Esophagus squamous epithelium (tissue), 5 donors: ENCODE measurements around the gene PLCB2. TPM values are rescaled to one million over a fixed set of nuclear protein-coding genes. Genes with fewer than 3 reads are reported as not detected.
A peak's percentile ranks its signal among the peaks of the same experiment; 100 is the strongest.

Experiments
- DNase-seq: peaks from one replicate; lab custom pipeline; 2025; lab: John Stamatoyannopoulos, UW
- H3K27ac ChIP-seq, 4 donors: fragments of 200-600 bp; sonication (generic); one replicate each; pipeline ENCODE4 v1.5.1; 2016 to 2019; ENCODE audit warnings: mild to moderate bottlenecking in 1 of 4
- H3K27me3 ChIP-seq, 4 donors: fragments of 200-600 bp; sonication (generic); 1 replicate in 3 of 4; 2 replicates in 1 of 4; pipeline versions ENCODE4 v1.5.1 to v1.6.0; 2017 to 2021; ENCODE audit warnings: antibody characterized with exemption in 1 of 4
- H3K36me3 ChIP-seq, 3 donors: fragments of 200-600 bp; sonication (generic); one replicate each; pipeline ENCODE4 v1.5.1; 2016 to 2019
- H3K4me1 ChIP-seq, 3 donors: fragments of 200-600 bp; sonication (generic); one replicate each; pipeline ENCODE4 v1.5.1; 2017 to 2019
- H3K4me3 ChIP-seq, 4 donors: fragments of 200-600 bp; sonication (generic); 1 replicate in 3 of 4; 2 replicates in 1 of 4; pipeline ENCODE4 v1.5.1; 2016 to 2019; ENCODE audit warnings: mild to moderate bottlenecking in 2 of 4, moderate library complexity in 1 of 4
- H3K9me3 ChIP-seq, 3 donors: fragments of 200-600 bp; sonication (generic); one replicate each; pipeline ENCODE4 v1.5.1; 2016 to 2019
- CTCF ChIP-seq, 6 experiments: fragments of 450-650 bp in 4 of 6; fragments of 200-600 bp in 2 of 6; sonication (generic) in 2 of 6; IDR thresholded peaks; one replicate each; pipeline ENCODE4 v1.5.1; 2016 to 2019; ENCODE audit warnings: antibody characterized with exemption in 6 of 6, mild to moderate bottlenecking in 4 of 6, moderate library complexity in 4 of 6
- POLR2A ChIP-seq, 4 donors: fragments of 450-650 bp; IDR thresholded peaks; one replicate each; pipeline ENCODE4 v1.6.1; 2017; ENCODE audit warnings: antibody characterized with exemption in 4 of 4, mild to moderate bottlenecking in 4 of 4, moderate library complexity in 3 of 4
- WGBS, 2 donors: methylation state at CpG; one replicate each; pipeline ENCODE4 v1.1.5; 2018; 5-methylcytosine and 5-hydroxymethylcytosine counted together
- intact Hi-C: fragments of 100-400 bp; cut with DNase I; formaldehyde crosslinking; loops from one replicate; pipeline ENCODE4 v1.15.0; 2022
- total RNA-seq, 4 donors: library from RNA; depleted of rRNA; stranded (reverse); fragments of >200 nt; gene quantifications; one replicate each; pipeline ENCODE4 v1.1.0, GENCODE V29; 2016
- donor health status: DM: yes; HTN: yes; CAD: no.

PLCB2 gene
- total RNA-seq, 4 donors from 2014 or later: 6.1 to 15.9 (median 10.4) TPM

GRCh38 chr15:40310001-40310959 lies 2.5 kb upstream of the PLCB2 start:
- Histone ChIP-seq H3K9me3 (no peaks in the 10 kb centered on the region), H3K27ac (no peak overlapping the region), H3K4me3 (no peak overlapping the region), H3K27me3 (peaks cover 0 to 69% (median 0%) of the 10 kb centered on the region in 4 donors), H3K36me3 (no peaks in the 10 kb centered on the region), H3K4me1 (peaks cover 6 to 16% (median 7%) of the 10 kb centered on the region in 3 donors)
- no peak for DNase-seq
- no peak for TF ChIP-seq POLR2A (IDR thresholded peaks at IDR 0.05)
- TF ChIP-seq CTCF (IDR thresholded peaks at IDR 0.05): peak; percentile 38 to 70 (median 56)
- WGBS, 2 donors: 10 to 20% methylated on average over 1 to 4 of the region's 4 CpGs
- intact Hi-C loops: no loop called here

- WGBS, 2 donors: 76 to 84% methylated on average over 4 to 7 of the region's 8 CpGs
- H3K4me3 ChIP-seq: no peak overlapping the region
These were observed 1.7 kb upstream of the PLCB2 start for GRCh38 chr15:40309344-40309862.

GRCh38 chr15:40306908-40307307 lies 827 bp downstream of the PLCB2 start:
- TF ChIP-seq CTCF (IDR thresholded peaks at IDR 0.05) (no peak), POLR2A (IDR thresholded peaks at IDR 0.05) (no peak)
- Histone ChIP-seq H3K27me3 (peaks cover 0 to 62% (median 0%) of the 10 kb centered on the region in 4 donors), H3K27ac (peak overlapping the region in 2 of 4 donors; percentile 81 to 83), H3K4me3 (peak overlapping the region; percentile 11 to 57 (median 32)), H3K9me3 (no peaks in the 10 kb centered on the region), H3K4me1 (peaks cover 0 to 4% (median 0%) of the 10 kb centered on the region in 3 donors), H3K36me3 (no peaks in the 10 kb centered on the region)
- intact Hi-C loops: no loop called here
- 68% methylated on average over 4 of the region's 7 CpGs; no CpG with 5 or more reads in 1 of the 2 donors for WGBS, 2 donors
- DNase-seq: no peak

More at GRCh38 chr15:40309344-40309862, 1.7 kb upstream of the PLCB2 start:
- H3K27ac ChIP-seq: no peak overlapping the region
- peaks cover 6 to 16% (median 7%) of the 10 kb centered on the region in 3 donors for H3K4me1 ChIP-seq
- H3K9me3 ChIP-seq: no peaks in the 10 kb centered on the region
- no peaks in the 10 kb centered on the region for H3K36me3 ChIP-seq
- no peak for TF ChIP-seq POLR2A (IDR thresholded peaks at IDR 0.05)
- no peak for TF ChIP-seq CTCF (IDR thresholded peaks at IDR 0.05)
- peaks cover 0 to 61% (median 0%) of the 10 kb centered on the region in 4 donors for H3K27me3 ChIP-seq
- intact Hi-C loops: no loop called here
- no peak for DNase-seq

GRCh38 chr15:40306371-40306770 lies 1.4 kb downstream of the PLCB2 start:
- Histone ChIP-seq H3K4me3 (peak overlapping the region in 3 of 4 donors; percentile 21 to 57 (median 42)), H3K27ac (no peak overlapping the region), H3K9me3 (no peaks in the 10 kb centered on the region), H3K36me3 (no peaks in the 10 kb centered on the region), H3K27me3 (peaks cover 0 to 57% (median 0%) of the 10 kb centered on the region in 4 donors), H3K4me1 (peaks cover 0 to 4% (median 0%) of the 10 kb centered on the region in 3 donors)
- DNase-seq: no peak
- no peak for TF ChIP-seq POLR2A (IDR thresholded peaks at IDR 0.05)
- TF ChIP-seq CTCF (IDR thresholded peaks at IDR 0.05): no peak
- 83 to 91% methylated on average over 3 to 4 of the region's 5 CpGs for WGBS, 2 donors
- intact Hi-C loops: no loop called here
